GM12874 (cell line): Measurements from ENCODE around the gene FAM193A.

Source experiments
- TF ChIP-seq, protein P1 (sequence below): IDR thresholded peaks from 2 replicates; pipeline ENCODE4 v1.5.1; 2011; ENCODE audit warnings: low read depth, mild to moderate bottlenecking, control low read depth, low read length, moderate library complexity; ENCODE audit not compliant: insufficient read depth

Gene FAM193A

DNA sequence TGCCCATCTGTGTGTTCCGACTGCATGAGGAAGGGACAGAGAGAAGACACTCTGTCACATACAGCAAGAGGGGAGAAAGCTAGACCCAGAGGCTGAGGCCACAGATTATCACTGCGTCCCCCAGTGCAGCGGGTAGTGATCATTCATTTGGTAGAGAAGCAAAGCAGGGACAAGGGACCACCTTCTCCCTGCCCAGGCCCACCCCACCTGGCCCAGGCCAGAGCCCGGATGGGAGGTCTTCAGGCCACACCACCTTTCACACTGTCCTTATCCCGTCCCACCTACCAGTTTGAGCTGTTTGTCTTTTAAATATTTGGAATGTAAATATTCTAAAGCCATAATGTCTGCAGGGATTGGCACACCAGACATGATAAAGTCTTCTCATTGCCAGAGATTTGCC is 209.1 kb downstream of the FAM193A start:
- TF ChIP-seq, protein P1, sequence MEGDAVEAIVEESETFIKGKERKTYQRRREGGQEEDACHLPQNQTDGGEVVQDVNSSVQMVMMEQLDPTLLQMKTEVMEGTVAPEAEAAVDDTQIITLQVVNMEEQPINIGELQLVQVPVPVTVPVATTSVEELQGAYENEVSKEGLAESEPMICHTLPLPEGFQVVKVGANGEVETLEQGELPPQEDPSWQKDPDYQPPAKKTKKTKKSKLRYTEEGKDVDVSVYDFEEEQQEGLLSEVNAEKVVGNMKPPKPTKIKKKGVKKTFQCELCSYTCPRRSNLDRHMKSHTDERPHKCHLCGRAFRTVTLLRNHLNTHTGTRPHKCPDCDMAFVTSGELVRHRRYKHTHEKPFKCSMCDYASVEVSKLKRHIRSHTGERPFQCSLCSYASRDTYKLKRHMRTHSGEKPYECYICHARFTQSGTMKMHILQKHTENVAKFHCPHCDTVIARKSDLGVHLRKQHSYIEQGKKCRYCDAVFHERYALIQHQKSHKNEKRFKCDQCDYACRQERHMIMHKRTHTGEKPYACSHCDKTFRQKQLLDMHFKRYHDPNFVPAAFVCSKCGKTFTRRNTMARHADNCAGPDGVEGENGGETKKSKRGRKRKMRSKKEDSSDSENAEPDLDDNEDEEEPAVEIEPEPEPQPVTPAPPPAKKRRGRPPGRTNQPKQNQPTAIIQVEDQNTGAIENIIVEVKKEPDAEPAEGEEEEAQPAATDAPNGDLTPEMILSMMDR: no peak

DNA sequence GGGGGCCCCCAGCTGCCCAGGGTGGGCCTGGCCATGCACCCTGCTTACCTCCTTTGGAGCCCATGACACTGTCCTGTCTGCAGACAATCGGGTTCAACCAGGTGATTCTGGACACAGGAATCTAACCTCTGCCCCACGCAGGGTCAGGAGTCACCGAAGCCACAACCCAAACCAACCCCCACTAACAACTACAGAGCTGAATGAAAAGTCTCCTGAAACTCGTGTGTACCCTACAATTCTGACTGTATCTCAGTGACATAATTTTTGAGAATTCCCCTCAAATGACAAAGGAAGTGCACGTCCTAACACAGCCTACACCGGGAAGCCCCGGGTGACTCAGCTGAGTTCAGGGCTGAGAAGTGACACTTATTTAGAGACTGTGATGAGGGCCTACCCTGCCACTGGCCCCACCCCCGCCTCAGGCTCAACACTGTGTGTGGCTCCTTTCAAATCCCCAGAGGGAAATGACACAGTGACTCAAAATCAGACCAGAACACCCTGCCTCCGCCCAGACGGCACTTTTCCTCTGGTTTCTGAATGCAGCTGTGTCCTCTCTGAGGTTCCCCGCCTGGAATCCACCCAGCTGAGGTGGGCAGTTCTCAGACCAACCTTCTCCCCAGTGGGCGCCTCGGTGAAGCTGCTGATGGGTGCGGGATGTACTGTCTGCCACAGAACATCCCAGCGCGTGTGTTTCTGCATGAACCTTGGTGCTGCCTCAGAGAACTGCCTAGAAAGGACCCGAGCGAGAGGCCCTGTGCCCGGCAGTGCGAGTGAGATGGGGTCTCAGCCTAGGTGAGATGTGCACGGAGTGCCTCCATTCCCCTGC is 209.7 kb downstream of the FAM193A start:
- TF ChIP-seq, protein P1: no peak

DNA sequence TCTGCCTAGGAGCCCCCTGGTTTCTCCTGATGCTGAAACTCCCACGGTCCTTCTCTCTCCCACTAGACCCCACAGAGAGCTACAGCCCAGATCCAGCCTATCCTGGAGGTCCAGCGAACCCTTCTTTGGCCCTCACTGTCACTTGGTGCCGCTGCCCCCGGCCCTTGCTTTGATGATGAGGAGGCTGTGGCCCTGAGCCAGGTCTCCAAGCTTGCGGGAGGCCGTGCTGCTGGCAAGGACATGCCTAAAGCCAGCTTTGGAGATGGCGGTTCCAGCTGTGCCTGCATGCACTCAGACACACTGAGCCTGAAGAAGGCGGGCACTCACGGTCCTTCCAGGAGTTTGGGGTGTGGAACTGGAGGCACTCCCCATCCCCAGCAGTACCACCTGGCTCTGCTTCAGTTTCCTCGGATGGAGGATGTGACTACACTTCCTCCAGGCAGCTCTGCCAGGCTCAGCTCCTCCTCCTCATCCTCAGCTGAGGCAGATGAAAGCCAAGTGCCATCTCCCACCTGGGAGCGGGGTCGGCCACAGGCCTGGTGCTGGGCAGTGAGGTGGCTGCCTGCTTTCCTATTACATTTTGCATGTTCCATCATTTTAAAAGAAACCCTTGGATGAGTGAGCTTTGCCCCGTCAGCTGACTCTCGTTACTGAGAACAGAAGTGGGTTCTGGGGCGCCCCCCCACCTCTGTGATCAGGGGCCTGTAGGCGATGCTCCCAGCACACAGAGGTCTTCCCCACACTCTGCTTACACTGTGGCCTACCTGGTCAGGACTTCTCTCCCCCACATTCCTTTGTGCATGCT is 210.6 kb downstream of the FAM193A start:
- TF ChIP-seq, protein P1: no peak

DNA sequence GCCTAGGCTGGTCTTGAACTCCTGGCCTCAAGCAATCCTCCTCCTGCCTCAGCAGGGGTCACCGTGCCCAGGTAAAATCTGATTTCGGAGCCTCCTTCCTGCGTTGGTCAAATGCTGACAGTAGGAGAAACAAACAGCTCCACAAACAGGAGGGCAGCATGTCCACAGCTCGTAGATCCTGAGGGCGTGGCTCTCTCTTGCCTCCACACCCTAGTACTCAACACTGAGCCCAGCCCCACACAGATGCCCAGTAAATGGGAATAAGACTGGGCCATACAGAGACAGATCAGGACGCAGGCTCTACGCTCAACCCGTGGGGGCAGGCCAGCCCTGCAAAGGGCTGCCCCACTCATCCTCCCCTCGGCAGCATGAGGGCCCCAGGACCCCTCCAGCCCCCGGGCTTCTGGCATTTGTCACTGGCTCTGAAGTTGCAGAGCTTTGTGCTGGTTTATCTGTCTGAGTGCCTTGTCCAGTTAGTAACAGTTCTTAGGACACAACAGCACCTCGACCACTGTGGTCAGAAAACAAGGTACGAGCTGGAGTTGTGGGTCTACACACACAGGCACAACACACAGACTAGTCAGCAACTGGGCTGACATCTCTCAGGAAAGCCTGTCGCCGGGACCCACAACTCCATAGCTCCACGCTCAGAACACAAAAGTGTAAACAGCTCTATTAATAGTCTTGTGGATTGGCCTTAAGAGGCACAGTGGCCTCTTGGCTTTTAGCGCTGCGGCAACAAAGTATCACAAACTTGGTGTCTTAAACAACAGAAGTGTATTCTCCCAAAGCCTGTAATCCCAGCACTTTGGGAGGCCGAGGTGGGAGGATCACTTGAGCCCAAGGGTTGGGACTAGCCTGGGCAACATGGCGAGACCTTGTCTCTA is 214.5 kb downstream of the FAM193A start:
- TF ChIP-seq, protein P1: no peak

DNA sequence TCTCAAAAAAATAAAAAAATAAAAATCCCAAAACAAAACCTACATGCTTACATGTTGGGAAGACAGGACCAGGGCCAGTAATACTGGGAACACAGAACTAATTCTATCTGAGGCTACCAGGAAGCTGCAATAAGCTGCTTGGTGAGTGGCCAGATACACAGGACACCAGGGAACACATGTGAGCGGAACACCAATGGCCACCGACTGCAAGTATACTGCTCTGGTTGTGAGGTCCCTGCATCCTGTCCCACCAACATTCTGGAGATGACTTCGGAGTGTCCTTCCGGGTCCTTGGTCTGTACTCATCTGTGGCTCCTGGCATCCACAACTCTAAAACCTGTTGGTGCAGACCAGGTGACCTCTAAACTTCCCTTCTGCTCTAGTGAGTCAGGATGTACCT is 217.0 kb downstream of the FAM193A start:
- TF ChIP-seq, protein P1: no peak

DNA sequence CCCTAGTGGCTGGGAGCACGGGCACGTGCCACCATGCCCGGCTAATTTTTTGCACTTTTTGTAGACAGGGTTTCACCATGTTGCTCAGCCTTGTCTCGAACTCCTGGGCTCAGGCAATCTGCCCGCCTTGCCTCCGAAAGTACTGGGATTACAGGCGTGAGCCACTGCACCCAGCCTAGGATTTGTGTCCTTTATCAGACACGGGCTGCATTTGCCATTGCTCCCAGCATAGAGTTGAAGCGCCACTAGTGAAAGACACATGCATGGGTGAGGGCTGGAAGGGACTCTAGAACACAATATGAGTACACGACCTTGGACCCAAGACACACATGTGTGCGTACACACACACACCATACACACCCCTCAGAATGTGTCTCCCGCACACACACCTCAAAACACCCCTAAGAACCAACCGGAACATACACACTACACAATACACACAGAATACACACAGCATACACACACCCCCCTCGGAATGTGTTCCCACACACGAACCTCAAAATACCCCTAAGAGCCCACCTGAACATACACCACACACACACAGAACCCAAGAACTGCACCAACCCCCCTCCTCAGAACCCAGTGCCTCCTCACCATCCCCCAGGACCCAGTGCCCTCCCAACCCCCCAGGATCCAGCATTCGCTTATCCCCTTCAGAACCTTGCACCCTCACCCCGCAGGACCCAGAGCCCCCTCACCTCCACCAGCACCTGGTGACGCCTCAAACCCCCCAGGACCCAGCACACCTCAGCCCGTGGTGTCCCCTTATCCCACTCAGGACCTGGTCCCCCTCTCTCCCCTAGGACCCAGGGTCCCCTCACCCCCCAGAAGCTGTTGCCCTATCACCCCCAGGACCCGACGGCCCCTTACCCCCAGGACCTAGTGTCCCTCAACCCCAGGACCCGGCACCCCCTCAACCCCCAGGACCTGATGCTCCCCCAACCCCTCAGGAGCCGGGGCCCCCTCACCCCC is 218.7 kb downstream of the FAM193A start:
- TF ChIP-seq, protein P1: no peak
